HG02884 (cell line): ENCODE results near the gene AAK1.
"Not testable (repeated sequence)": the region's sequence is repeated elsewhere in the genome, so short reads cannot be mapped to it uniquely, and the experiment has no call there.

Experiments used
- ATAC-seq: cut with Tn5 transposase; IDR thresholded peaks from one replicate; pipeline ENCODE4 v1.9.1; 2021; ENCODE audit warnings: mild to moderate bottlenecking, moderate library complexity; ENCODE audit not compliant: unreplicated experiment

The AAK1 gene

DNA sequence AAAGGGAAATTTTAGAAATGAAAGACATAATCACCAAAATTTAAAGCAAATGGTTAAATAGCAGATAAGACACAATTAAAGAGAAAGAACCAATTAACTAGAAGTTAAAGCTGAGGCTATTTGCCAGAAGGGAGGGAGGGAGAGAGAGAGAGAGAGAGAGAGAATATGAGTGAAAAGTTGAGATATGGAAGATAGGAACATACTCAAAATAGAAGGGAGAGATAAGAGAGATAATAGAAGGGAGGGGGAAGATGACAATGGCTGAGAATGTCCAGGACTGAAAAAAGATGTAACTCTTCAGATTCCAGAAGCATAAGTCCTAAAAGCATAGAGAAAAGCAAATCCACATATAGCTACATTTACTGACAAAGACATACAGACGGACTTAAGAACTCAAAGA is 17.1 kb upstream of the AAK1 start:
- no peak for ATAC-seq

DNA sequence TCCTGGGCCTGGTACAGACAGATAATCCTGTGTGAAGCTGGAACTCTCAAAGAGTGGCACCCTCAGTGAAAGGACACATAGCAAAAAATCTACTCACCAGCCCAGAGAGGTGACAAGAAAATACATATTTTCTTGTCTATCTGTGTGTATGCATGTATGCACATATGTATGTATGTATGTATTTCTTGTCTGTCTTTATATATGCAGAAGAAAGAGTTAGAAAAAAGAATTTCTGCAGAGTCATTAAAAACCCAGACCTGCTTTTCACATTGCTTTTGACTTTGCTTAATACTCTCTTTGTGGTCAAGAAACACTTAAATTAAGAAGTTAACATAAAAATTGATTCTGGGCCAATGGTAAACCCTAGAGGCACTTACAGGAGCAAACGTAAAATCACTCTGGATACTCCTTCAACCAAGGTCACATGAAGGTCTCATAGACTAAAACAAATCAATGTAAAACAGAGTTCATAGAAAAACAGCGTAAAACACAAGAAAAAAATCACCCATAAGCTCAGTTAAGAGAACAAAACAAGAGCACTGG is 16.5 kb upstream of the AAK1 start:
- no peak for ATAC-seq

DNA sequence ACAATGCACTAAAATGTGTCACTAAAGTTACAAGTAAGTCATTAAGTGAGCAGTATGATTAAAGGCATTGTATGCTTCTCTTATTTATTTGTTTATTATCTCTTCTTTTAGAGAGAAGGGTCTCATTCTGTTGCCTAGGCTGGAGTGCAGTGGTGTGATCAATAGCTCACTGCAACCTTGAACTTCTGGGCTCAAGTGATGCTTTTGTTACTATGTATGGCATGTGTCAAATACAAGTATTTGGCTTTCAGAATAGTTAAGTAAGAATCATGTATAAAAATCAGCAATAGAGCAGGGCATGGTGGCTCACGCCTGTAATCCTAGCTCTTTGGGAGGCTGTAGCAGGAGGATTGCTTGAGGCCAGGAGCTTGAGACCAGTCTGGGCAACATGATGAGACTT is 15.8 kb upstream of the AAK1 start:
- ATAC-seq, result no peak

- ATAC-seq, result no peak
Observed at GRCh38 chr2:69652206-69652605, 8.7 kb upstream of the AAK1 start.

GRCh38 chr2:69647196-69647595 is 3.7 kb upstream of the AAK1 start:
- not testable (repeated sequence) for ATAC-seq

- ATAC-seq, result no peak
Observed at GRCh38 chr2:69646714-69647113, 3.2 kb upstream of the AAK1 start.

- no peak for ATAC-seq
Observed at GRCh38 chr2:69645921-69646320, 2.4 kb upstream of the AAK1 start.

DNA sequence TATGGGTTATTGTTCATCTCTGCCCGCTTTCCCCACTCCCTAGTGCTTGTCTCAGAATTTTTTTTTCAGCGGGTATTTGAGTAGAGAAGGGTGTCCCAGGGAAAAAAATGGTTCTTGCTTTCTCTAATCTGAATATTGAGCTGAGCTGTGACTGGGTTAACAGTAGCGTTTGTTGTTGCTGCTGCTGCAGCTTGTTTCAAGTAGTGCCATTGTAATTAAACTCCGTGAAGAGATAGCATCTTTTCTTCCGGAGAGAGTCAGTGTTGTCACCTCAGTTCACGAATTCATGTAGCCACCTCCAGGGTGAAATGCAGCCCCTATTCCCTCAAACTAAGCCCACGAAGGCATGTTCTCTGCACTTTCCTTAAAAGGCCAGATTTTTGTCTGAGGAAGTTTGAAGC is 1.5 kb upstream of the AAK1 start:
- no peak for ATAC-seq

DNA sequence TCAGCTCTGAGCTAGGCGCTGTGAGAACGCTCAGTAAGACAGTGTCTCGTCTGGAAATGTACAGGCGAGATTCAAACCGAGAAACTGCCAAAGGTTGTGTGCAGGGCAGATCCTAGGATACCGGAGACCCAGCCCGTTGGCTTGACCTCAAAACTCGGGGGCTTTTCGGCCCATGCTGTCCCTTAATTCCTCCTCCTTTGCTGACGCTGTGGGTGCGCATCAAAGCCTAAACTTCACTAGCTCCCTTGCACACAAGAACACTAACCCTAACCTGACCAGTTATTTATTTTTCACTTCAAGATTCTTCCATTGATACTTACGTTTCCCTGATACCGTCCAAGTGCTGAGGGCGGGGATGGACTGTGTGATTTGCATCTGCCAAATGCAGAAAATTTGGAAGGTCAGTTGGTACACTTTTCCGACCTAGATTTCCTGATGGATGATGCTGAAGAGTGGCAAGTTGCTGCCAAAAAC is 1.0 kb upstream of the AAK1 start:
- ATAC-seq, result no peak

GRCh38 chr2:69642709-69643601 is 584 bp downstream of the AAK1 start:
- no peak for ATAC-seq

- no peak for ATAC-seq
Observed at GRCh38 chr2:69641887-69642708, 1.4 kb downstream of the AAK1 start.

- ATAC-seq, result no peak
Observed at GRCh38 chr2:69641471-69641870, 2.1 kb downstream of the AAK1 start.

DNA sequence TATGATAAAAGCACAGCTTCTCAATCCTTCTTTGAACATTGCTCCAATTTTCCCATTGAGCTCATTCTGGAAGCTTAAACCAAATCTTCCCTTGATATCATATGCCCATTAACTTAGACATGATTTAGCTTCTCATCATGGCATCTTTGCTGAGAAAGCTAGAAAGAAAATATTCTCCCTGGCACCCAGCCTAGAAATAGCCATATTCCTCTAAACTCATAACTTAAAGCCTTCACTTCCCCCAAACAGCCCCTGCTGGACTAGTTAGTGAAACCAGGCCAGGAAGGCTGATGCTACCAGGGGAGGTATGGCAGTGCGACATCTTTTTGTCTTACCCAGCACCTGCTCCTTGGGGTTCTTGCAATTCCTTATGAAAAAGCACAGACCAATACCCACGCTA is 4.3 kb downstream of the AAK1 start:
- ATAC-seq, result no peak

DNA sequence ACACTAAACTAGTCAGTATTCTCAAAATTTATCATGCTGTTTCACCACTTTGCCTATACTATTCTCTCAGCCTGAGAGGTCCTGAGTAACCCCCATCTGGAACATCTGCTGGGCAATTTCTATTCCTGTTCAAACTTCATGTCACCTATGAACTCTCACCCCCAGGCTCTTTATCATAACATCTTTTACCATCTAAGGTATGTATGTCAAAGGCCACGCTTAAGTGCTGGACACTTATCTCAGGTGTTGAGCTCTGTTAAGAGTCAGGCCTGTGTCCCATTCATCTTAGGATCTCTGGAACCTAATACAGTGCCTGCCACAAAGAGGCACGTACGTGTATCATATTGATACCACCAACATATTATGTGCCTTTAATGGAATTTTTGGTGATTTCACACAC is 4.9 kb downstream of the AAK1 start:
- ATAC-seq, result no peak

- no peak for ATAC-seq
Observed at GRCh38 chr2:69637923-69638322, 5.6 kb downstream of the AAK1 start.

GRCh38 chr2:69636395-69636794 is 7.1 kb downstream of the AAK1 start:
- ATAC-seq, result no peak

DNA sequence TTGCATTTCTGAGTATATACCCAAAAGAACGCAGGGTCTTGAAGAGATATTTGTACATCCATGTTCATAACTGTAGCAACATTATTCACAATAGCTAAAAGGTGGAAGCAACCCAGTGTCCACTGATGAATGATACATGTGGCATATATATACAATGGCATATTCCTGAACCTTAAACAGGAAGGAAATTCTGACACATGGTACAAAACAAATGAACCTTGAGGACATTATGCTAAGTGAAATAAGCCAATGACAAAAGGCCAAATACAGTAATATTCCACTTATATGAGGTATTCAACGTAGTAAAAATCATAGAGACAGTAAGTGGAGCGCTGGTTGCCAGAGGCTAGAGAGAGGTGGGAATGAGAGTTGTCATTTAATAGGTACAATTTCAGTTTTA is 8.1 kb downstream of the AAK1 start:
- ATAC-seq, result no peak

GRCh38 chr2:69634196-69634821 is 9.2 kb downstream of the AAK1 start:
- ATAC-seq, result no peak

- ATAC-seq, result no peak
Observed at GRCh38 chr2:69631402-69631801, 12.1 kb downstream of the AAK1 start.

GRCh38 chr2:69629921-69630608 is 13.5 kb downstream of the AAK1 start:
- ATAC-seq, result no peak
